GM10248 (cell line): Measurements from ENCODE around the gene MAP3K10.

Source experiments
- CTCF ChIA-PET: fragments of 300-600 bp; sonication (Branson Sonifier 250); formaldehyde crosslinking; extraction: SDS; loops from one replicate; lab custom pipeline; 2021; ENCODE audit warnings: antibody characterized with exemption; lab: Yijun Ruan, JAX
- POLR2A ChIA-PET: fragments of 350-650 bp; sonication (Branson Sonifier 250); formaldehyde crosslinking; extraction: SDS; loops from one replicate; lab custom pipeline; 2020; ENCODE audit warnings: antibody characterized with exemption; lab: Yijun Ruan, JAX
- DNase-seq: peaks from one replicate; pipeline ENCODE4 v3.0.0; 2012; ENCODE audit errors: extremely low spot score
- CTCF ChIP-seq: IDR thresholded peaks from 2 replicates; pipeline ENCODE4 v1.5.1; 2012; ENCODE audit warnings: mild to moderate bottlenecking, low read depth; ENCODE audit errors: extremely low read depth, missing control alignments, control extremely low read depth

The MAP3K10 gene

GRCh38 chr19:40263440-40264313 lies 72.5 kb downstream of the MAP3K10 start:
- ChIA-PET CTCF (interaction anchor here (1.1 to 1.8 kb wide), 2 partner anchors 11 to 14 kb away, joined by 3 to 6 read pairs; no protein-coding TSS in a partner anchor), POLR2A (no interaction called here)
- no peak for DNase-seq
- no peak for TF ChIP-seq CTCF

GRCh38 chr19:40264314-40265054 lies 73.3 kb downstream of the MAP3K10 start:
- no peak for TF ChIP-seq CTCF
- DNase-seq: no peak
- CTCF ChIA-PET: interaction anchor here (1.5 to 1.8 kb wide), 2 partner anchors 10 to 40 kb away, joined by 5 to 6 read pairs; no protein-coding TSS in a partner anchor
- POLR2A ChIA-PET: no interaction called here
